Adrenal gland (tissue), 12 donors: ENCODE results near the gene GHRH. TPM values are rescaled to one million over a fixed set of nuclear protein-coding genes. Genes with fewer than 3 reads are reported as not detected.

Experiments
- DNase-seq, 7 donors: peaks; one replicate each; pipeline ENCODE4 v3.0.0-alpha.2; 2019 to 2020
- H3K27ac ChIP-seq, 5 donors: fragments of 200-600 bp; sonication (generic) in 4 of 5; 1 replicate in 3 of 5; 2 replicates in 2 of 5; pipeline versions ENCODE4 v1.5.1 to v1.8.0; 2016 to 2020; ENCODE audit warnings: mild to moderate bottlenecking in 1 of 5
- H3K27me3 ChIP-seq: fragments of 200-600 bp; 2 replicates; pipeline ENCODE4 v1.8.0; 2021
- H3K36me3 ChIP-seq, 2 donors: fragments of 200-600 bp; replicated peaks in 1 of 2; 1 replicate in 1 of 2; 2 replicates in 1 of 2; pipeline versions ENCODE4 v1.5.1 to v1.8.0; 2018 to 2022
- H3K4me1 ChIP-seq, 2 donors: fragments of 200-600 bp; replicated peaks in 1 of 2; 1 replicate in 1 of 2; 2 replicates in 1 of 2; pipeline versions ENCODE4 v1.5.1 to v1.8.0; 2018 to 2021
- H3K4me3 ChIP-seq, 4 donors: fragments of 200-600 bp; sonication (generic) in 3 of 4; one replicate each; pipeline ENCODE4 v1.5.1; 2016 to 2018
- H3K9me3 ChIP-seq, 3 donors: fragments of 200-600 bp; sonication (generic) in 1 of 3; replicated peaks in 1 of 3; 1 replicate in 2 of 3; 2 replicates in 1 of 3; pipeline versions ENCODE4 v1.5.1 to v1.8.0; 2016 to 2021
- POLR2A ChIP-seq, 2 donors: fragments of 450-650 bp; IDR thresholded peaks; one replicate each; pipeline ENCODE4 v1.6.1; 2017; ENCODE audit warnings: antibody characterized with exemption in 2 of 2, mild to moderate bottlenecking in 2 of 2, moderate library complexity in 1 of 2
- WGBS, 4 donors: extraction: QIAGEN DNeasy Blood & Tissue Kit in 2 of 4; methylation state at CpG; one replicate each; pipeline versions ENCODE4 v1.1.5 to v1.1.7; 2013 to 2017; 5-methylcytosine and 5-hydroxymethylcytosine counted together
- intact Hi-C, 2 donors: fragments of 100-400 bp; cut with DNase I; formaldehyde crosslinking; loops; one replicate each; pipeline versions ENCODE4 v1.14.1 to v1.15.0; 2022 to 2023
- polyA plus RNA-seq, 3 donors: library from polyadenylated mRNA; stranded (reverse); fragments of 200-250 nt in 2 of 3; fragments of 350-450 nt in 1 of 3; fragmentation: Illumina TruSeq in 1 of 3; extraction: RNeasy Lipid Tissue Mini Kit (QIAGEN cat#74804) in 1 of 3; gene quantifications; one replicate each; pipeline ENCODE4 v1.2.3, GENCODE V29; 2013 to 2014
- total RNA-seq, 9 donors: library from RNA; depleted of rRNA in 4 of 9; stranded (reverse); fragments of >200 nt in 4 of 9; fragments of 120-200 nt in 1 of 9; fragmentation: NEBNext Ultra II Directional in 1 of 9; extraction: Animal tissue kit (Norgen Biotek cat#: 25700) in 1 of 9; gene quantifications; one replicate each; pipeline versions ENCODE4 v1.1.0 to v1.2.4, GENCODE V29; 2013 to 2023
- TF ChIP-seq, protein P1 (sequence below), 6 experiments: fragments of 450-650 bp in 4 of 6; fragments of 200-600 bp in 2 of 6; sonication (generic) in 1 of 6; IDR thresholded peaks; 1 replicate in 5 of 6; 2 replicates in 1 of 6; pipeline versions ENCODE4 v1.5.1 to v1.8.0; 2016 to 2021; ENCODE audit warnings: antibody characterized with exemption in 6 of 6, mild to moderate bottlenecking in 2 of 6, moderate library complexity in 1 of 6
- donor health status: healthy with polysubstance abuse.
- donor health status: Bipolar disorder and iron deficiency.
- donor health status: DM: yes; HTN: yes; CAD: no.
- donor health status: DM: no; HTN: no; CAD: no.
- donor health status: DM: no; HTN: no; CAD: no.
- donor health status: DM: yes; HTN: yes; CAD: no.

Gene GHRH
- total and polyA plus RNA-seq, 12 donors: 0.91 to 26.1 TPM; not detected in 10

DNA sequence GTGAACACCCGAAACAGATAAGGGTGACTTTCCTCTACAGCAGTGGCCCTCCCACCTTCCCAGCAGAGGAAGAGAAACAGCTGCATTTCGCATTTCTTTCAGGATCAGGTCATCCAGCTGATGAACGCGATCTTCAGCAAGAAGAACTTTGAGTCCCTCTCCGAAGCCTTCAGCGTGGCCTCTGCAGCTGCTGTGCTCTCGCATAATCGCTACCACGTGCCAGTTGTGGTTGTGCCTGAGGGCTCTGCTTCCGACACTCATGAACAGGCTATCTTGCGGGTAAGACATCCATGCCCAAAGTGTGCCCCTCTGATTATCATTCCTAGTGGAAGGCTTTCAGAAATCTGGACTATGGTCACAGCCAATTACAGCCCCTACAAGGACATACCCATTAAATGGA is 54.4 kb downstream of the GHRH start:
- DNase-seq: peak in 1 of 7 donors; percentile 56
- WGBS, 4 donors: 90 to 92% (median 91%) methylated on average over 11 of the region's 11 CpGs
- Histone ChIP-seq H3K27ac (no peak overlapping the region), H3K36me3 (peaks cover 0 to 80% of the 10 kb centered on the region in 2 donors), H3K27me3 (no peaks in the 10 kb centered on the region), H3K4me1 (peaks cover 7 to 9% of the 10 kb centered on the region in 2 donors), H3K4me3 (no peak overlapping the region), H3K9me3 (no peaks in the 10 kb centered on the region)
- TF ChIP-seq, protein P1, sequence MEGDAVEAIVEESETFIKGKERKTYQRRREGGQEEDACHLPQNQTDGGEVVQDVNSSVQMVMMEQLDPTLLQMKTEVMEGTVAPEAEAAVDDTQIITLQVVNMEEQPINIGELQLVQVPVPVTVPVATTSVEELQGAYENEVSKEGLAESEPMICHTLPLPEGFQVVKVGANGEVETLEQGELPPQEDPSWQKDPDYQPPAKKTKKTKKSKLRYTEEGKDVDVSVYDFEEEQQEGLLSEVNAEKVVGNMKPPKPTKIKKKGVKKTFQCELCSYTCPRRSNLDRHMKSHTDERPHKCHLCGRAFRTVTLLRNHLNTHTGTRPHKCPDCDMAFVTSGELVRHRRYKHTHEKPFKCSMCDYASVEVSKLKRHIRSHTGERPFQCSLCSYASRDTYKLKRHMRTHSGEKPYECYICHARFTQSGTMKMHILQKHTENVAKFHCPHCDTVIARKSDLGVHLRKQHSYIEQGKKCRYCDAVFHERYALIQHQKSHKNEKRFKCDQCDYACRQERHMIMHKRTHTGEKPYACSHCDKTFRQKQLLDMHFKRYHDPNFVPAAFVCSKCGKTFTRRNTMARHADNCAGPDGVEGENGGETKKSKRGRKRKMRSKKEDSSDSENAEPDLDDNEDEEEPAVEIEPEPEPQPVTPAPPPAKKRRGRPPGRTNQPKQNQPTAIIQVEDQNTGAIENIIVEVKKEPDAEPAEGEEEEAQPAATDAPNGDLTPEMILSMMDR (IDR thresholded peaks at IDR 0.05): no peak
- intact Hi-C loops: no loop called here

DNA sequence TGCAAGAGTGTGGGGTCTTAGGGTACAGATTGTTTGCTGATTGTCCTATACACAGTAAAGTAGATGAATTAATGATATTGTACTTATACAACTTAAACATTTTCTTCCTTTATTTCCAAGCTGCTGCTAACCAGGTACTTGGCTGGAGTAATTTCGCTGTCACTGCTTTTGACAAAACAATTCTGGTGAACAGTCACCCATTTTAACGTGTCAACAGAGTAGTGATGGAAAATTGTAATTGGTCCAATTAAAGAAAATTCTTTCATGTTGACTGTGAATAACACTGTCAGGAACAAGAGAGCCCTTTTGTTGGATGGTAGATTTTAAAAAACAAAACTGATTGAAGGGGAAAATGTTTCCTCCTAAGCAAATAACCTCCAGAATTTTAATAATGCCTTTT is 55.8 kb downstream of the GHRH start:
- peaks cover 9 to 15% of the 10 kb centered on the region in 2 donors for H3K4me1 ChIP-seq
- no peaks in the 10 kb centered on the region for H3K27me3 ChIP-seq
- no peaks in the 10 kb centered on the region for H3K9me3 ChIP-seq
- DNase-seq: no peak
- no peak overlapping the region for H3K4me3 ChIP-seq
- WGBS, 4 donors: 74 to 81% (median 77%) methylated on average over 2 of the region's 2 CpGs
- H3K27ac ChIP-seq: no peak overlapping the region
- intact Hi-C loops: no loop called here
- TF ChIP-seq, protein P1 (IDR thresholded peaks at IDR 0.05): no peak
- no peak for TF ChIP-seq POLR2A (IDR thresholded peaks at IDR 0.05)
- peaks cover 0 to 80% of the 10 kb centered on the region in 2 donors for H3K36me3 ChIP-seq

DNA sequence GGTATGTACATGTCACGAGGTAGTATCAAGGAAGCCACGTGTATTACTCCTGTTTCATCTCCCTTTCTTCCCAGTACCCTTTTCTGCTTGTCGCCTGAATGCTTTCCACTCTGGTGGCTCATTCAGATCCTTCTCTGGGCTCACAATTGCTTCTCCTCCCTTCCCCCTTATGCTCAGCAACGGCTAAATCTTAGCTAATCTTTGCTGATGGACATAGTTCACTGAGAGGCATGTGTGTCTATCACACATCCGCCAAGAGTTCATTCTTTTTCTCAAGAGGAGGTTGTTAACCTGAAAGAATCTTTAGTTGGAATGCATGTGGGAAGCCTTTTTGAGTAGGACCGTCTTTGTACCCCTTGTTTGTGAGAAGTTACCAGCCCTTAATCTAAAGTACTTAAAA is 56.5 kb downstream of the GHRH start:
- TF ChIP-seq, protein P1 (IDR thresholded peaks at IDR 0.05): no peak
- TF ChIP-seq POLR2A (IDR thresholded peaks at IDR 0.05): no peak
- no peak overlapping the region for H3K4me3 ChIP-seq
- no peaks in the 10 kb centered on the region for H3K9me3 ChIP-seq
- no peak for DNase-seq
- intact Hi-C loops: no loop called here
- H3K4me1 ChIP-seq: peaks cover 8 to 15% of the 10 kb centered on the region in 2 donors
- WGBS, 4 donors: 77 to 85% (median 80%) methylated on average over 6 of the region's 6 CpGs
- peaks cover 0 to 80% of the 10 kb centered on the region in 2 donors for H3K36me3 ChIP-seq
- H3K27me3 ChIP-seq: no peaks in the 10 kb centered on the region
- H3K27ac ChIP-seq: no peak overlapping the region

DNA sequence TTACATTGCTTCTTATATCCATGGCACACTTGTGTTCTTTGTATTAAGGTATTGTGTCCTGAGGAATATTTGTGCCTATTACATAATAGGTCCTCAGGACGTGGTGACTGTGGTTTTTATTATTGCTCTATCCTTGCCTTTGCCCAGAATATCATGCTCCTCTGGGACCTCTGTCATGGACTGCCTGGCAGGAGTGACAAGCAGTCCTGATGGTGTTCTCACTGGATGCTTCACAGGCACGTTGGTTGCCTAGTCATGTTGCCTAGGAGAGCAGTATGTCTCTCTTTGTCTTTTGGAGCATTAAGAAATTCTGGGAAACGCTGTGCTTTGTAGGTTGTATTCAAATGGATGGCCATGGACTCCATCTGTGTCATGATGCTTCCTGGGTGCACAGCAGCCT is 57.6 kb downstream of the GHRH start:
- H3K9me3 ChIP-seq: no peaks in the 10 kb centered on the region
- H3K27me3 ChIP-seq: no peaks in the 10 kb centered on the region
- WGBS, 4 donors: 78 to 89% (median 79%) methylated on average over 3 of the region's 3 CpGs
- intact Hi-C loops: no loop called here
- H3K36me3 ChIP-seq: peaks cover 0 to 82% of the 10 kb centered on the region in 2 donors
- TF ChIP-seq, protein P1 (IDR thresholded peaks at IDR 0.05): no peak
- no peak for TF ChIP-seq POLR2A (IDR thresholded peaks at IDR 0.05)
- peak overlapping the region in 1 of 5 donors; percentile 9 for H3K27ac ChIP-seq
- H3K4me1 ChIP-seq: peaks cover 0 to 15% of the 10 kb centered on the region in 2 donors
- DNase-seq: peak in 1 of 7 donors; percentile 51
- H3K4me3 ChIP-seq: no peak overlapping the region
